ENCODE results near the gene ART4.

- TF ChIP-seq, protein P1, sequence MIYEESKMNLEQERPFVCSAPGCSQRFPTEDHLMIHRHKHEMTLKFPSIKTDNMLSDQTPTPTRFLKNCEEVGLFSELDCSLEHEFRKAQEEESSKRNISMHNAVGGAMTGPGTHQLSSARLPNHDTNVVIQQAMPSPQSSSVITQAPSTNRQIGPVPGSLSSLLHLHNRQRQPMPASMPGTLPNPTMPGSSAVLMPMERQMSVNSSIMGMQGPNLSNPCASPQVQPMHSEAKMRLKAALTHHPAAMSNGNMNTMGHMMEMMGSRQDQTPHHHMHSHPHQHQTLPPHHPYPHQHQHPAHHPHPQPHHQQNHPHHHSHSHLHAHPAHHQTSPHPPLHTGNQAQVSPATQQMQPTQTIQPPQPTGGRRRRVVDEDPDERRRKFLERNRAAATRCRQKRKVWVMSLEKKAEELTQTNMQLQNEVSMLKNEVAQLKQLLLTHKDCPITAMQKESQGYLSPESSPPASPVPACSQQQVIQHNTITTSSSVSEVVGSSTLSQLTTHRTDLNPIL (CRISPR knock-in tag; IDR thresholded peaks at IDR 0.05; ENCODE audit: low read depth) = no peak
- TF ChIP-seq, protein P2, sequence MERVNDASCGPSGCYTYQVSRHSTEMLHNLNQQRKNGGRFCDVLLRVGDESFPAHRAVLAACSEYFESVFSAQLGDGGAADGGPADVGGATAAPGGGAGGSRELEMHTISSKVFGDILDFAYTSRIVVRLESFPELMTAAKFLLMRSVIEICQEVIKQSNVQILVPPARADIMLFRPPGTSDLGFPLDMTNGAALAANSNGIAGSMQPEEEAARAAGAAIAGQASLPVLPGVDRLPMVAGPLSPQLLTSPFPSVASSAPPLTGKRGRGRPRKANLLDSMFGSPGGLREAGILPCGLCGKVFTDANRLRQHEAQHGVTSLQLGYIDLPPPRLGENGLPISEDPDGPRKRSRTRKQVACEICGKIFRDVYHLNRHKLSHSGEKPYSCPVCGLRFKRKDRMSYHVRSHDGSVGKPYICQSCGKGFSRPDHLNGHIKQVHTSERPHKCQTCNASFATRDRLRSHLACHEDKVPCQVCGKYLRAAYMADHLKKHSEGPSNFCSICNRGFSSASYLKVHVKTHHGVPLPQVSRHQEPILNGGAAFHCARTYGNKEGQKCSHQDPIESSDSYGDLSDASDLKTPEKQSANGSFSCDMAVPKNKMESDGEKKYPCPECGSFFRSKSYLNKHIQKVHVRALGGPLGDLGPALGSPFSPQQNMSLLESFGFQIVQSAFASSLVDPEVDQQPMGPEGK (CRISPR knock-in tag; IDR thresholded peaks at IDR 0.05; ENCODE audit: borderline replicate concordance) = no peak
- TF ChIP-seq ESRRG (CRISPR knock-in tag; IDR thresholded peaks at IDR 0.05) = no peak
- TF ChIP-seq, protein P3, sequence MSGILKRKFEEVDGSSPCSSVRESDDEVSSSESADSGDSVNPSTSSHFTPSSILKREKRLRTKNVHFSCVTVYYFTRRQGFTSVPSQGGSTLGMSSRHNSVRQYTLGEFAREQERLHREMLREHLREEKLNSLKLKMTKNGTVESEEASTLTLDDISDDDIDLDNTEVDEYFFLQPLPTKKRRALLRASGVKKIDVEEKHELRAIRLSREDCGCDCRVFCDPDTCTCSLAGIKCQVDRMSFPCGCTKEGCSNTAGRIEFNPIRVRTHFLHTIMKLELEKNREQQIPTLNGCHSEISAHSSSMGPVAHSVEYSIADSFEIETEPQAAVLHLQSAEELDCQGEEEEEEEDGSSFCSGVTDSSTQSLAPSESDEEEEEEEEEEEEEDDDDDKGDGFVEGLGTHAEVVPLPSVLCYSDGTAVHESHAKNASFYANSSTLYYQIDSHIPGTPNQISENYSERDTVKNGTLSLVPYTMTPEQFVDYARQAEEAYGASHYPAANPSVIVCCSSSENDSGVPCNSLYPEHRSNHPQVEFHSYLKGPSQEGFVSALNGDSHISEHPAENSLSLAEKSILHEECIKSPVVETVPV (CRISPR knock-in tag; IDR thresholded peaks at IDR 0.05) = no peak
- no peak for TF ChIP-seq ARNTL (CRISPR knock-in tag; IDR thresholded peaks at IDR 0.05; ENCODE audit: borderline replicate concordance, low read depth)
- TF ChIP-seq ZNF8 (CRISPR knock-in tag; IDR thresholded peaks at IDR 0.05) = no peak
- no peak for TF ChIP-seq CSDC2 (CRISPR knock-in tag; IDR thresholded peaks at IDR 0.05)
- TF ChIP-seq ZFP30 (CRISPR knock-in tag; IDR thresholded peaks at IDR 0.05) = no peak
- no peak for TF ChIP-seq ZFP3 (CRISPR knock-in tag; IDR thresholded peaks at IDR 0.05)
- TF ChIP-seq ISL1 (CRISPR knock-in tag; IDR thresholded peaks at IDR 0.05) = no peak
- no peak for TF ChIP-seq ZNF565 (CRISPR knock-in tag; conservative IDR thresholded peaks at IDR 0.05; ENCODE audit: low read depth)
- no peak for TF ChIP-seq RARB (CRISPR knock-in tag; IDR thresholded peaks at IDR 0.05)
- no peak for TF ChIP-seq GLIS3 (CRISPR knock-in tag; IDR thresholded peaks at IDR 0.05)
These were observed 17.2 kb upstream of the ART4 start for GRCh38 chr12:14860490-14860889.

Measured in SK-N-SH treated with all-trans-retinoic acid at 6 μM for 48 hours (cell line).